Globus pallidus (tissue), 1 donor: Measurements from ENCODE around the gene TCEANC2.

Experiments used
- DNase-seq: peaks from one replicate; pipeline ENCODE4 v3.0.0-alpha.2; 2015; ENCODE audit warnings: low spot score

The TCEANC2 gene

GRCh38 chr1:54136269-54136896 is 83.0 kb downstream of the TCEANC2 start:
- no peak for DNase-seq

- no peak for DNase-seq
These were observed 83.6 kb downstream of the TCEANC2 start for GRCh38 chr1:54136963-54137533.

- DNase-seq: no peak
These were observed 84.2 kb downstream of the TCEANC2 start for GRCh38 chr1:54137534-54138061.

- DNase-seq: no peak
These were observed 85.6 kb downstream of the TCEANC2 start for GRCh38 chr1:54138994-54139393.

GRCh38 chr1:54139711-54140110 is 86.3 kb downstream of the TCEANC2 start:
- DNase-seq: no peak

- DNase-seq: no peak
These were observed 88.9 kb downstream of the TCEANC2 start for GRCh38 chr1:54142146-54142900.

GRCh38 chr1:54144366-54144765 is 91.0 kb downstream of the TCEANC2 start:
- DNase-seq: no peak

GRCh38 chr1:54149734-54150133 is 96.3 kb downstream of the TCEANC2 start:
- no peak for DNase-seq

- no peak for DNase-seq
These were observed 97.6 kb downstream of the TCEANC2 start for GRCh38 chr1:54151013-54151412.

GRCh38 chr1:54152696-54153095 is 99.3 kb downstream of the TCEANC2 start, which contains the start of gene CDCP2:
Gene CDCP2, minus strand, starts transcription at chr1:54153000. Its CDS starts 78 bp downstream, at chr1:54152922.
- DNase-seq: no peak

GRCh38 chr1:54153535-54154439 is 100.4 kb downstream of the TCEANC2 start:
- DNase-seq: no peak
